ENCODE data around the gene CFAP97.
"Not testable (repeated sequence)": the region's sequence is repeated elsewhere in the genome, so short reads cannot be mapped to it uniquely, and the experiment has no call there.

CFAP97 gene

DNA sequence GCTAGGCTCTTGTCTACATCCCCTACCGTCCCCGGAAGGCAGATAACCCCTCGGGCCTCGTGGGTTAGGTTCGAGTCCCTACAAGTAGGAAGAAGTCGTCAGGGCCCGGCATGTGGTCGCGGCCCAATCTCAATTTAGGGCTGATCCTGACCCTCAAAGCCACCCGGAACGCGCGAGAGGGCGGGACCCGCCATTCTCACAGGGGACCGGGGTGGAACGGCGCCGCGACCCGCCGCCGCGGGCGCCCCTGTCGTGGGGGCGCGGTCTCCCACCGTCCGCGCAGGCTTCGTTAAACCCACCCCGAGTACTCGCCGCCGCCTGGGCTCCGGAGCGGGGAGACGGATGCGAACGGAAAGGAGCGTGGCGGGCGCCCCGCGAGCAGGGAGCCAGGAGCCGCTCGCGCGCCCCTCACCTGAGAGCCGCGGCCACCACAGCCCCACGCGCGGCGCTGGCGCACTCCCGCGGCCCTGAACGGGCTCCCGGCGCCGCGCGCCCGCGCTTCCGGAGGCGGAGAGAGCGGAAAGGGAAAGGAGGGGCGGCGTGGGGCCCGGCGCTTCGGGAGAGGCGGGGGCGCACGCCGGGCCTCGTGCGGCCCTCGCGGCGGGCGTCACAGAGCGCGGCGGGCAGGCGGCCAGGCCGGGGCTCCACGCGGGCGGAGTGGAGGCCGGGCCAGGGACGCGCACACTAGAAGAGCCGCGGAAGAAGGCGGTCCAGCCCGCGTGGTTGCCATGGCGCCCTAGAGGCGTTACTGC lies at the start of gene CFAP97:
CFAP97 (minus strand) TSS at position 515 of the 752 bp plus-strand sequence. CDS start 12,804 bp downstream, outside the sequence.
- DNase-seq (ENCODE audit: low spot score): peak; percentile 79

GRCh38 chr4:185249105-185249504 lies 45.3 kb upstream of the CFAP97 start:
- DNase-seq (ENCODE audit: low spot score): no peak

DNA sequence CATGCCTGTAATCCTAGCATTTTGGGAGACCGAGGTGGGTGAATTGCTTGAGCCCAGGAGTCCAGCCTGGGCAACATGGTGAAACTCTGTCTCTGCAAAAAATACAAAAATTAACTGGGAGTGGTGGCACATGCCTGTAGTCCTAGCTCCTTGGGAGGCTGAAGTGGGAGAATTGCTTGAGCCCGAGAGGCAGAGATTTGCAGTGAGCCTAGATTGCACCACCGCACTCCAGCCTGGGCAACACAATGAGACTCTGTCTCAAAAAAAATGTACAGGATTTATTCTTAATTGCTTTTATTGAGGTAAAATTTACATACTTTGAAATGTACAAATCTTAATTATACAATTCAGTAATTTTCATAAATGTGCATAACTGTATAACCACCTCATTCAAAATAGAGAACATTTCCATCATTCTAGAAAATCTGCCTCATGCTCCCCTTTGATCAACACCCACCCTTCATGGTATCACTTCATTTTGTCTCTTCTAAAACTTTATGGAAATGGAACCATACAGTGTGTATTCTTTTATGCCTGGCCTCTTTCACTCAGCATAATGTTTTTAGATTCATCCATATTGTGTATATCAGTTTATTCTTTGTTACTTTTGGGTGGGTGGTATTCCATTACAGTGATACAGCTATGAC lies 44.7 kb upstream of the CFAP97 start:
- no peak for DNase-seq (ENCODE audit: low spot score)

- DNase-seq (ENCODE audit: low spot score): no peak
Measured at GRCh38 chr4:185247151-185247550, 43.4 kb upstream of the CFAP97 start.

- DNase-seq (ENCODE audit: low spot score): no peak
Measured at GRCh38 chr4:185246453-185246852, 42.7 kb upstream of the CFAP97 start.

GRCh38 chr4:185244763-185245162 lies 41.0 kb upstream of the CFAP97 start:
- DNase-seq (ENCODE audit: low spot score): no peak

- no peak for DNase-seq (ENCODE audit: low spot score)
Measured at GRCh38 chr4:185243879-185244278, 40.1 kb upstream of the CFAP97 start.

- DNase-seq (ENCODE audit: low spot score): no peak
Measured at GRCh38 chr4:185242749-185243533, 39.1 kb upstream of the CFAP97 start.

DNA sequence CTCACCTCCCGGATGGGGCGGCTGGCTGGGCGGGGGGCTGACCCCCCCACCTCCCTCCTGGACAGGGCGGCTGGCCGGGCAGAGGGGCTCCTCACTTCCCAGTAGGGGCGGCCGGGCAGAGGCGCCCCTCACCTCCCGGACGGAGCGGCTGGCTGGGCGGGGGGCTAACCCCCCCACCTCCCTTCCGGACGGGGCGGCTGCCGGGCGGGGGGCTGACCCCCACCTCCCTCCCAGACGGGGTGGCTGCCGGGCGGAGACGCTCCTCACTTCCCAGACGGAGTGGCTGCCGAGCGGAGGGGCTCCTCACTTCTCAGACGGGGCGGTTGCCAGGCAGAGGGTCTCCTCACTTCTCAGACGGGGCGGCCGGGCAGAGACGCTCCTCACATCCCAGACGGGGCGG lies 36.7 kb upstream of the CFAP97 start:
- not testable (repeated sequence) for DNase-seq (ENCODE audit: low spot score)

DNA sequence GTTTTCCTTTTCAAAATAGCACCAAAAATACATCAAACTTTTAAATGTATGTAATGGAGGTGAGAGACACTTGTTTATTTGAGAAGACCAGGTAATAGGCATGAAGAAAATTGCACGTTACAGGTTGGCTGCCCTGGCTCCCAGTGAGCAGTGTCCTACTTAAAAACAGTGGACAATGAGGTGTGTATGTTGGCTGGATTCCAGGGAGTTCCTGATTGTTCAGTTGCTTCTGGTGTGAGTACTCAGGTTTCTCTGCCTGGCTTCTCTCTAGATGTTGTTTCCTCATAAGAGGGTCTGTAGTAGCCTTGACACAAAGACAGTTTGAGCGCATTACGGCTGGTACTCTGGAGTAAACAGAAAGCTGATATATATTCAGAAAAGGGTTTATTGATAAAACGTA lies 35.0 kb upstream of the CFAP97 start:
- DNase-seq (ENCODE audit: low spot score): no peak

- no peak for DNase-seq (ENCODE audit: low spot score)
Measured at GRCh38 chr4:185238215-185238681, 34.4 kb upstream of the CFAP97 start.

- no peak for DNase-seq (ENCODE audit: low spot score)
Measured at GRCh38 chr4:185237175-185237574, 33.4 kb upstream of the CFAP97 start.

DNA sequence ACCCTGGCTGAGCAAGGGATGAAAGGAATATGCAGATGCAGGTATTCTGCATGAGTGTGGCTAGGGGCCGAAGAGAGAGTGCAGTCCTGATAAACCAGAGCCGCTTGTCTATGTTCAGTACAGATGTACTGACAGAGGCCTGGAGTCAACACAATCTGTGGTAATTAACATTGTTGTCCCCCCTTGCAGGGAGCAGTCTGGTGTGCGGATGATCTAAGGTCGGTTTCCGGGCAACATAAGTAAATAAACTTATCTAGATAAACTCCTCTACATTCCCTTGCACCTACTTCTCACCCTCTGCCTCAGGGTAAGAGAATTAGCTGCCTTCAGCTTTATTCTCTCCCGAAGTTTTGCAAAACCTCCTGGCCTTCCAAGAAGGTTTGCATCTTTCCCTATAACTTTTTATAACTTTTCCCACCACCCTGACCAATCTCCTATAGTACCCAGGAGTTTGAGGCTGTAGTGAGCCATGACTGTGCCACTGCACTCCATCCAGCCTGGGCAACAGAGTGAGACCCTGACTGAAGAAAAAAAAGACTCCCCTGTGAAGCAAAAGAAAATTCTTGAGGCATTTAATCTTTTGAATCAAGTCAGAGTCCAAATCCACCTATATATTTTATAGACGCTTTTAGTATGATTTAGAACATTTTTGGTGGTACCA lies 32.2 kb upstream of the CFAP97 start:
- no peak for DNase-seq (ENCODE audit: low spot score)

- no peak for DNase-seq (ENCODE audit: low spot score)
Measured at GRCh38 chr4:185235119-185235842, 31.5 kb upstream of the CFAP97 start.

DNA sequence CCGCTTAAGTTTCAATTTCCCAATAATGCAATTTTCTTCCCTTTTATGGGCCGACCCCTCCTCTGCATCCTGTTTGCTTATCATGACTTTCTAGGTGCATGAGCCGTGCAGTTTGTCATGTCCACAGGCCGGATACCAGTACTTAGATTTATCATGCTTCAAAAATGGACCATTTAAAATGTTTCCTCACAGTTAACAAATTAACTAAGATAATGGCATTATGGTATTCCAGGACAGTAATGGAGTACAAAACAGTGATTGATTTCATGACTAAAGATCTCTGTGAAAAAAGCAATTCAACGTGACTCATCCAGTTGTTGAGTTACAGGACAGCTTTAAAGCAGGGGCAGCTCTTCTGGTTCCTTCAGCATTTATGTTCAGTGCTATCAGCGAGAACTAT lies 28.6 kb upstream of the CFAP97 start:
- DNase-seq (ENCODE audit: low spot score): no peak

DNA sequence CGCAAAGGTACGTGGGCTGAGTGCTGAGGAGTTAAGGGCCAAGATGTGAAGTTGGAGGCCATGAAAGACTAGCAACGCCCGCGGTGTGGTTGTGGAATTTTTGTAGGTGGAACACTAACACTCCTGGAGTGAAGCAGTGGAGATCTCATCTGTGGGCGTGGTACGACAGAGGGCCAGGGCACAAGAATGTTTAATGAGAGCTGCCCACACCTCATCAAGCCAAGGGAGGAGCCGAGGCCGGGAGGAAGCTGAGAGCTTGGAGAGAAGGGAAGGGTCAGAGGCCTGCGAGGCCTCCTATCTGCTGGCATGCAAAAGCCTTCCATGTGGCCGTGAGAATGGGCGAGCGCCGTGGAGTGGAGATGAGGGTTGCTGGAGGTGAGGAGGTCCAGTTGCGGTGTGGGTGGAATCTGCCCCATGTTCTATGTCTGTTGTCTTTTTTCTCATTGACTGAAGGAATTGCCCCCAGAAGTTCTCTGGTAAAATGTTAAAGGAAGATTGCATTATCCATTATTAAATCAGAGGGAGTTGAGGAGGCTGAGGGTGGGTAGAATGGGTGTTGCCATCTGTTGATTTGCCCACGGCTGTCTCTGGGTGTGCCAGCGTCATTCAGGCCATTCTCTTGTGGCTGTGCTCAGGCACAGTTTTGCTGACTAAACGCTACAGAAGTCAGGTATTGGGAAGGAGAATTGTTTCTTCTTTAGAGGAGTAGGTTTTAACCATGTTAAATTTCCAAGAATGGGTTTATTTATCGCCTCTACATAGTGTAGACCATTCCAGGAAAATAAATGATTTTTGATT lies 25.4 kb upstream of the CFAP97 start:
- DNase-seq (ENCODE audit: low spot score): no peak

GRCh38 chr4:185227713-185228278 lies 24.0 kb upstream of the CFAP97 start:
- no peak for DNase-seq (ENCODE audit: low spot score)

DNA sequence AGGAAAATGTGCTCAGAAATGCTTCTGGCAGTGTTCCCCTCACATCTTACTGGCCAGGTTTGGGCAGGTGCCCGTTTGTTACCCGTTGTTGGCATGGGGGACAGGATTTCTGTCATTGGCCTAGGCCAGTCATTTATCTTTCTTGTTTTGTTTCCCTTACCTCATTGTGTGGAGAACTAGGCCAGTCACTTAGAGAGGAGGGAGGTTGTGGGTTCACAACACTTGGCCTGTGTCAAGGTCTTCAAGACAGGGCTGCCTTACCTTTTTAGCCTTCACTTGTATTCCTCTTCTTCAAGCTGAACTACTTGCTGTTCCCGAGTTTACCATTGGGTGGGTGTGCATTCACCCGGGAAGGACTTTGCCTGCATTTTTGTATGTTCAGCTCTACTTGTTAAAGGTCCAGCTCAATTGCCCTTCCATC lies 23.3 kb upstream of the CFAP97 start:
- no peak for DNase-seq (ENCODE audit: low spot score)

DNA sequence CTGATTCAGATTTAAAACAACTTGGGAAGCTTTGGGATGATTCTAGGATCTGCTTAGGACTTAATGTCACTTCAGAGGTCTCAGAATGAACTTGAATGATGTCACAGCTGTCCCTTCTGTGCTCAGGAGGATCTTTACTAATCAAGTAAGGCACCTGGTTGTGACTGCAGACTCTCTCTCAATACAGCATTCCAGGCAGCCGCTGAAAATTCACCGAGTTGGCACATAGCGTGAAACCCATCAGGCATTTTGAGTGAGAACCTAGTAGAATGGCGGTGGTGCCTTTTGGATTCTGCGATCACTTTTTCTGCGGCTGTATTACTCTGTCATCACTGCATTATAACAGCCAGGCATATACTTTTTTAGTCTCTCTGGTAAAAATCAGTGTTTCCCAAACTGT lies 22.1 kb upstream of the CFAP97 start:
- DNase-seq (ENCODE audit: low spot score): no peak

DNA sequence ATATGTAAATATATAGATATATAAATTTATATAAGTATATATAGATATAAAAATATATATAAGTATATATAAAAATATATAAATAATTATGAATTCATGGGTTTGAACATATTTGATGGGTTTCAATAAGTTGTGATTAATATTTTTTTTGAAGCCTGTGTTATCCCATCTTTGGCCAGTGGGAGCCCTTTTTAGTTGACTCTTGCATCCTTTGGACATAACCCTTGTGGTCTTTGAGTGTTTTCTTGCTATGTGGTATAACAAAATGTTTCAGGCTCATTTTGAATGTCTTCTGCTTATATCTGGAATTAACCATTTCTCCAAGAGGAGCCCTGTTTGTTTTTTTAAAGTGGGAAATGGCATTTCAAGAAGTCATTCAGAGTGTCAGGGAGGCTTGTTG lies 20.8 kb upstream of the CFAP97 start:
- DNase-seq (ENCODE audit: low spot score): no peak
